HEK293T (cell line): Measurements from ENCODE around the gene MRPS15.
"Not testable (repeated sequence)": the region's sequence is repeated elsewhere in the genome, so short reads cannot be mapped to it uniquely, and the experiment has no call there.

Experiments used
- CTCF ChIA-PET: fragments of 350-600 bp; formaldehyde crosslinking; extraction: SDS; loops from one replicate; lab custom pipeline; 2021; ENCODE audit warnings: antibody characterized with exemption, inconsistent platforms; lab: Yijun Ruan, JAX
- POLR2A ChIA-PET: fragments of 350-600 bp; formaldehyde crosslinking; extraction: SDS; loops from one replicate; lab custom pipeline; 2020; ENCODE audit warnings: antibody characterized with exemption, inconsistent platforms; lab: Yijun Ruan, JAX
- DNase-seq: peaks from one replicate; pipeline ENCODE4 v3.0.0; 2012; ENCODE audit warnings: mixed read lengths; ENCODE audit errors: extremely low spot score
- ARNT ChIP-seq: fragments of 450-650 bp; IDR thresholded peaks from 2 replicates; pipeline ENCODE4 v1.6.1; 2017; ENCODE audit warnings: mild to moderate bottlenecking
- BHLHE40 ChIP-seq: fragments of 450-650 bp; IDR thresholded peaks from 2 replicates; pipeline ENCODE4 v1.6.1; 2016; ENCODE audit warnings: mild to moderate bottlenecking, moderate library complexity, borderline replicate concordance
- CTBP1 ChIP-seq: fragments of 450-650 bp; IDR thresholded peaks from 2 replicates; pipeline ENCODE4 v1.6.1; 2016; ENCODE audit warnings: borderline replicate concordance
- ELF4 ChIP-seq: fragments of 450-650 bp; IDR thresholded peaks from 2 replicates; pipeline ENCODE4 v1.6.1; 2017; ENCODE audit warnings: antibody characterized with exemption
- FOXA1 ChIP-seq: fragments of 450-650 bp; IDR thresholded peaks from 2 replicates; pipeline ENCODE4 v1.6.1; 2016; ENCODE audit warnings: mild to moderate bottlenecking
- FOXK2 ChIP-seq: fragments of 450-650 bp; IDR thresholded peaks from 2 replicates; pipeline ENCODE4 v1.6.1; 2016; ENCODE audit warnings: mild to moderate bottlenecking
- FOXM1 ChIP-seq: fragments of 450-650 bp; IDR thresholded peaks from 2 replicates; pipeline ENCODE4 v1.6.1; 2017; ENCODE audit warnings: mild to moderate bottlenecking, borderline replicate concordance
- HDGF ChIP-seq: fragments of 450-650 bp; IDR thresholded peaks from 2 replicates; pipeline ENCODE4 v1.6.1; 2017; ENCODE audit warnings: antibody characterized with exemption, borderline replicate concordance
- L3MBTL2 ChIP-seq: fragments of 450-650 bp; conservative IDR thresholded peaks from 2 replicates; pipeline ENCODE4 v1.6.1; 2016; ENCODE audit warnings: mild to moderate bottlenecking
- LEF1 ChIP-seq: fragments of 450-650 bp; IDR thresholded peaks from 2 replicates; pipeline ENCODE4 v1.6.1; 2017; ENCODE audit warnings: mild to moderate bottlenecking, borderline replicate concordance
- NFRKB ChIP-seq: fragments of 450-650 bp; IDR thresholded peaks from 2 replicates; pipeline ENCODE4 v1.6.1; 2016; ENCODE audit warnings: mild to moderate bottlenecking, moderate library complexity
- PKNOX1 ChIP-seq: fragments of 450-650 bp; IDR thresholded peaks from 2 replicates; pipeline ENCODE4 v1.6.1; 2016
- SP1 ChIP-seq: fragments of 450-650 bp; IDR thresholded peaks from 2 replicates; pipeline ENCODE4 v1.6.1; 2017
- SUZ12 ChIP-seq: fragments of 450-650 bp; IDR thresholded peaks from 2 replicates; pipeline ENCODE4 v1.6.1; 2016; ENCODE audit warnings: mild to moderate bottlenecking
- TARDBP ChIP-seq: fragments of 450-650 bp; IDR thresholded peaks from 2 replicates; pipeline ENCODE4 v1.6.1; 2016
- ZNF384 ChIP-seq: fragments of 450-650 bp; IDR thresholded peaks from 2 replicates; pipeline ENCODE4 v1.6.1; 2016

Gene MRPS15

GRCh38 chr1:36506276-36506920, 42.2 kb upstream of the MRPS15 start:
- no peak for DNase-seq
- ChIA-PET POLR2A (interaction anchor here (0.9 to 1.4 kb wide), 2 partner anchors 42 to 120 kb away, joined by 3 to 5 read pairs; partner anchors contain the start of gene MRPS15), CTCF (interaction anchor here (1.8 kb wide), 1 partner anchor 10 kb away, joined by 12 read pairs; no protein-coding TSS in a partner anchor)
- TF ChIP-seq BHLHE40 (no peak), ARNT (no peak), SUZ12 (no peak)

- TF ChIP-seq TARDBP: no peak
- no peak for TF ChIP-seq ARNT
- TF ChIP-seq PKNOX1: no peak
- TF ChIP-seq CTBP1: no peak
- TF ChIP-seq ELF4: no peak
- no peak for TF ChIP-seq ZNF384
- TF ChIP-seq LEF1: no peak
- TF ChIP-seq SP1: no peak
- TF ChIP-seq NFRKB: no peak
- TF ChIP-seq BHLHE40: no peak
- TF ChIP-seq FOXA1: no peak
- no peak for TF ChIP-seq SUZ12
- TF ChIP-seq HDGF: no peak
- TF ChIP-seq L3MBTL2: no peak
- no peak for TF ChIP-seq FOXM1
- TF ChIP-seq FOXK2: no peak
- DNase-seq: no peak
- CTCF ChIA-PET: interaction anchor here (1.2 kb wide), 1 partner anchor 12 kb away, joined by 4 read pairs; no protein-coding TSS in a partner anchor
- POLR2A ChIA-PET: no interaction called here
Measured at GRCh38 chr1:36503733-36504132, 39.5 kb upstream of the MRPS15 start.

- TF ChIP-seq NFRKB: no peak
- TF ChIP-seq ARNT: no peak
- TF ChIP-seq FOXK2: no peak
- no peak for TF ChIP-seq SP1
- no peak for TF ChIP-seq BHLHE40
- no peak for TF ChIP-seq CTBP1
- no peak for TF ChIP-seq L3MBTL2
- TF ChIP-seq PKNOX1: no peak
- TF ChIP-seq TARDBP: no peak
- no peak for TF ChIP-seq FOXM1
- no peak for TF ChIP-seq ZNF384
- no peak for DNase-seq
- CTCF ChIA-PET: interaction anchor here (1.2 kb wide), 1 partner anchor 13 kb away, joined by 4 read pairs; no protein-coding TSS in a partner anchor
- POLR2A ChIA-PET: no interaction called here
Measured at GRCh38 chr1:36503159-36503558, 39.0 kb upstream of the MRPS15 start.

GRCh38 chr1:36502616-36503015, 38.4 kb upstream of the MRPS15 start:
- ChIA-PET CTCF (interaction anchor here (0.9 to 1.0 kb wide), 2 partner anchors 12 to 40 kb away, joined by 3 to 4 read pairs; no protein-coding TSS in a partner anchor), POLR2A (interaction anchor here (1.1 kb wide), 1 partner anchor 52 kb away, joined by 3 read pairs; the partner anchor contains the start of gene OSCP1)
- no peak for DNase-seq
- TF ChIP-seq FOXA1 (no peak), BHLHE40 (no peak), FOXM1 (no peak), ARNT (no peak), ZNF384 (no peak), TARDBP (no peak), ELF4 (no peak), LEF1 (no peak), NFRKB (no peak), PKNOX1 (no peak), SP1 (no peak), L3MBTL2 (no peak), FOXK2 (no peak), HDGF (no peak), CTBP1 (no peak), SUZ12 (no peak)

GRCh38 chr1:36501911-36502310, 37.7 kb upstream of the MRPS15 start:
- ChIA-PET CTCF (interaction anchor here (0.7 to 1.0 kb wide), 3 partner anchors 13 to 135 kb away, joined by 3 to 4 read pairs (median 4); no protein-coding TSS in a partner anchor), POLR2A (interaction anchor here (1.1 kb wide), 1 partner anchor 51 kb away, joined by 3 read pairs; the partner anchor contains the start of gene OSCP1)
- not testable (repeated sequence) for DNase-seq

- TF ChIP-seq FOXA1 (no peak), HDGF (no peak), ARNT (no peak), L3MBTL2 (no peak), BHLHE40 (no peak), CTBP1 (no peak), TARDBP (no peak), PKNOX1 (no peak), ELF4 (no peak), FOXK2 (no peak), SP1 (no peak), NFRKB (no peak), LEF1 (no peak), FOXM1 (no peak), SUZ12 (no peak), ZNF384 (no peak)
- POLR2A ChIA-PET: no interaction called here
- CTCF ChIA-PET: interaction anchor here (0.9 to 3.0 kb wide), 2 partner anchors 13 to 19 kb away, joined by 3 to 10 read pairs; no protein-coding TSS in a partner anchor
- no peak for DNase-seq
Measured at GRCh38 chr1:36497207-36497606, 33.0 kb upstream of the MRPS15 start.
